Measurements from ENCODE around the gene C10orf143.

- TF ChIP-seq GATA3 (IDR thresholded peaks at IDR 0.05; ENCODE audit: low read depth, low read length) (no peak), GATA2 (IDR thresholded peaks at IDR 0.05; ENCODE audit: low read depth, low read length) (no peak)
These were observed 35.4 kb upstream of the C10orf143 start for GRCh38 chr10:130146042-130146441.
